H1 (cell line): Measurements from ENCODE around the gene PHACTR1. TPM values are rescaled to one million over a fixed set of nuclear protein-coding genes. Genes with fewer than 3 reads are reported as not detected.

Source experiments
- CTCF ChIA-PET: fragments of 300-600 bp; sonication (Branson Sonifier 250); formaldehyde crosslinking; loops from one replicate; lab custom pipeline; 2021; ENCODE audit not compliant: partially characterized antibody; lab: Charles Lee
- POLR2A ChIA-PET: fragments of 300-600 bp; sonication (Branson Sonifier 250); formaldehyde crosslinking; loops from one replicate; lab custom pipeline; 2021; ENCODE audit warnings: inconsistent platforms; ENCODE audit not compliant: partially characterized antibody; lab: Charles Lee
- DNase-seq, 2 experiments: peaks; one replicate each; pipeline versions ENCODE4 v3.0.0 to v3.0.0-alpha.2; 2010 to 2022; ENCODE audit warnings: low spot score in 2 of 2, low read depth in 1 of 2, mixed read lengths in 1 of 2
- FAIRE-seq: peaks from 2 replicates; lab custom pipeline; 2011; peaks lifted over from hg19 to GRCh38; lab: Jason Lieb, UNC
- H2AFZ ChIP-seq: 2 replicates; pipeline ENCODE4 v1.8.1; 2012; ENCODE audit warnings: low read length, inconsistent platforms
- H2AK5ac ChIP-seq: 2 replicates; pipeline ENCODE4 v1.6.1; 2013; ENCODE audit warnings: low read depth, low read length
- H2BK120ac ChIP-seq: replicated peaks from 2 replicates; pipeline ENCODE3; 2013; ENCODE audit warnings: low read depth, low read length, inconsistent platforms
- H2BK12ac ChIP-seq: 2 replicates; pipeline ENCODE4 v1.6.1; 2013; ENCODE audit warnings: low read depth, low read length
- H2BK15ac ChIP-seq: 2 replicates; pipeline ENCODE4 v1.6.1; 2013; ENCODE audit warnings: low read length
- H2BK20ac ChIP-seq: 2 replicates; pipeline ENCODE4 v1.6.1; 2013; ENCODE audit warnings: low read length
- H2BK5ac ChIP-seq: 2 replicates; pipeline ENCODE4 v1.6.1; 2013; ENCODE audit warnings: low read depth, low read length
- H3K14ac ChIP-seq: 2 replicates; pipeline ENCODE4 v1.6.1; 2013; ENCODE audit warnings: inconsistent platforms; ENCODE audit not compliant: insufficient read length
- H3K18ac ChIP-seq: 2 replicates; pipeline ENCODE4 v1.6.1; 2013; ENCODE audit warnings: low read length; ENCODE audit errors: extremely low read depth
- H3K23ac ChIP-seq: 2 replicates; pipeline ENCODE4 v1.6.1; 2013; ENCODE audit warnings: inconsistent platforms; ENCODE audit not compliant: insufficient read length
- H3K23me2 ChIP-seq: 2 replicates; pipeline ENCODE4 v1.6.1; 2013; ENCODE audit warnings: low read depth, low read length
- H3K27ac ChIP-seq: 2 replicates; pipeline ENCODE4 v1.6.1; 2011; ENCODE audit warnings: low read depth, low read length, inconsistent platforms
- H3K27me3 ChIP-seq, 4 experiments: replicated peaks in 1 of 4; 1 replicate in 1 of 4; 2 replicates in 3 of 4; pipeline versions ENCODE4 v1.6.1 to v1.8.1; 2011 to 2013; ENCODE audit warnings: low read length in 3 of 4, mild to moderate bottlenecking in 3 of 4, inconsistent platforms in 2 of 4, mixed read lengths in 2 of 4, moderate library complexity in 1 of 4; ENCODE audit not compliant: control insufficient read depth in 3 of 4, insufficient read depth in 3 of 4; ENCODE audit errors: extremely low read depth in 1 of 4
- H3K36me3 ChIP-seq, 4 experiments: 2 replicates each; pipeline versions ENCODE4 v1.6.1 to v1.8.1; 2011 to 2013; ENCODE audit warnings: mild to moderate bottlenecking in 4 of 4, low read length in 3 of 4, moderate library complexity in 2 of 4, control low read depth in 1 of 4, inconsistent platforms in 1 of 4; ENCODE audit not compliant: insufficient read depth in 4 of 4, control insufficient read depth in 2 of 4
- H3K4ac ChIP-seq: replicated peaks from 2 replicates; pipeline ENCODE3; 2013; ENCODE audit warnings: low read length, low read depth, mixed read lengths, inconsistent platforms; ENCODE audit not compliant: insufficient read length
- H3K4me1 ChIP-seq, 4 experiments: replicated peaks in 1 of 4; 1 replicate in 1 of 4; 2 replicates in 3 of 4; pipeline versions ENCODE4 v1.6.1 to v1.8.1; 2011 to 2013; ENCODE audit warnings: low read length in 3 of 4, inconsistent platforms in 2 of 4, mixed read lengths in 1 of 4; ENCODE audit not compliant: insufficient read depth in 4 of 4, control insufficient read depth in 3 of 4
- H3K4me2 ChIP-seq, 2 experiments: 2 replicates each; pipeline versions ENCODE4 v1.6.1 to v1.8.1; 2011 to 2013; ENCODE audit warnings: low read depth in 2 of 2, low read length in 2 of 2, control low read depth in 1 of 2, inconsistent platforms in 1 of 2, mild to moderate bottlenecking in 1 of 2; ENCODE audit not compliant: insufficient read depth in 1 of 2
- H3K4me3 ChIP-seq, 4 experiments: fragments of 200-600, 300-600 bp in 1 of 4; sonication (generic), shearing (Covaris generic), sonication (Bioruptor Twin) in 1 of 4; 2 replicates each; pipeline versions ENCODE4 v1.5.1 to v1.8.1; 2011 to 2016; ENCODE audit warnings: low read length in 4 of 4, low read depth in 3 of 4, control low read depth in 2 of 4, inconsistent platforms in 2 of 4, mild to moderate bottlenecking in 2 of 4, mixed read lengths in 1 of 4, moderate library complexity in 1 of 4; ENCODE audit not compliant: insufficient read depth in 2 of 4; ENCODE audit errors: extremely low read depth in 1 of 4
- H3K56ac ChIP-seq: replicated peaks from 2 replicates; pipeline ENCODE3; 2013; ENCODE audit warnings: low read depth, mild to moderate bottlenecking, mixed read lengths, low read length, inconsistent platforms; ENCODE audit not compliant: insufficient read length
- H3K79me1 ChIP-seq: 2 replicates; pipeline ENCODE4 v1.6.1; 2013; ENCODE audit warnings: low read depth, low read length, control low read depth
- H3K79me2 ChIP-seq, 2 experiments: 2 replicates each; pipeline versions ENCODE4 v1.6.1 to v1.8.1; 2012 to 2013; ENCODE audit warnings: low read length in 2 of 2, mild to moderate bottlenecking in 2 of 2, inconsistent platforms in 1 of 2; ENCODE audit not compliant: insufficient read depth in 2 of 2, control insufficient read depth in 1 of 2
- H3K9ac ChIP-seq, 4 experiments: replicated peaks in 1 of 4; 1 replicate in 1 of 4; 2 replicates in 3 of 4; pipeline versions ENCODE4 v1.6.1 to v1.8.1; 2011 to 2013; ENCODE audit warnings: low read depth in 3 of 4, low read length in 3 of 4, control low read depth in 2 of 4, mild to moderate bottlenecking in 2 of 4, moderate library complexity in 2 of 4, inconsistent platforms in 1 of 4; ENCODE audit errors: extremely low read depth in 1 of 4
- H3K9me3 ChIP-seq, 2 experiments: 2 replicates each; pipeline versions ENCODE4 v1.6.1 to v1.8.1; 2012 to 2013; ENCODE audit warnings: mild to moderate bottlenecking in 2 of 2, moderate library complexity in 2 of 2, control low read depth in 1 of 2, inconsistent platforms in 1 of 2, low read depth in 1 of 2, low read length in 1 of 2, mixed read lengths in 1 of 2; ENCODE audit not compliant: insufficient read depth in 2 of 2
- H4K20me1 ChIP-seq, 2 experiments: replicated peaks in 1 of 2; 2 replicates each; pipeline versions ENCODE3 to v1.8.1; 2011 to 2013; ENCODE audit warnings: inconsistent platforms in 2 of 2, low read length in 2 of 2, mild to moderate bottlenecking in 1 of 2; ENCODE audit not compliant: insufficient read depth in 2 of 2, control insufficient read depth in 1 of 2
- H4K5ac ChIP-seq: 2 replicates; pipeline ENCODE4 v1.6.1; 2013; ENCODE audit warnings: low read length, low read depth, mixed read lengths, inconsistent platforms; ENCODE audit not compliant: insufficient read length
- H4K8ac ChIP-seq: 2 replicates; pipeline ENCODE4 v1.8.0; 2013; ENCODE audit warnings: mild to moderate bottlenecking, moderate library complexity, low read length, inconsistent platforms; ENCODE audit not compliant: insufficient read depth; ENCODE audit errors: extremely low read depth
- H4K91ac ChIP-seq: replicated peaks from 2 replicates; pipeline ENCODE3; 2013; ENCODE audit warnings: low read length, mixed read lengths, inconsistent platforms; ENCODE audit not compliant: insufficient read length
- JUND ChIP-seq: IDR thresholded peaks from 2 replicates; pipeline ENCODE4 v1.6.1; 2011; ENCODE audit warnings: mild to moderate bottlenecking, improper control_type of control experiment, low read length
- KDM5A ChIP-seq: fragments of 200-600 bp; IDR thresholded peaks from 2 replicates; pipeline ENCODE4 v1.7.1; 2012; ENCODE audit warnings: mild to moderate bottlenecking, low read length, inconsistent platforms, mixed read lengths
- MAFK ChIP-seq: IDR thresholded peaks from 2 replicates; pipeline ENCODE4 v1.6.1; 2012; ENCODE audit warnings: low read depth, mild to moderate bottlenecking, improper control_type of control experiment, low read length
- MAX ChIP-seq: IDR thresholded peaks from 2 replicates; pipeline ENCODE4 v1.6.1; 2012; ENCODE audit warnings: inconsistent platforms
- NRF1 ChIP-seq: IDR thresholded peaks from 2 replicates; pipeline ENCODE4 v1.6.1; 2011; ENCODE audit warnings: mild to moderate bottlenecking, low read depth, low read length, improper control_type of control experiment
- POLR2A ChIP-seq, 2 experiments: IDR thresholded peaks; 1 replicate in 1 of 2; 2 replicates in 1 of 2; pipeline ENCODE4 v1.6.1; 2011; ENCODE audit warnings: low read depth in 2 of 2, low read length in 2 of 2, mild to moderate bottlenecking in 2 of 2; ENCODE audit errors: control extremely low read depth in 1 of 2
- SP2 ChIP-seq: IDR thresholded peaks from 2 replicates; pipeline ENCODE4 v1.6.1; 2012; ENCODE audit warnings: mild to moderate bottlenecking, low read length, inconsistent platforms
- TEAD4 ChIP-seq: IDR thresholded peaks from 2 replicates; pipeline ENCODE4 v1.6.1; 2012; ENCODE audit warnings: low read depth, low read length, inconsistent platforms, mixed read lengths
- WGBS, 2 experiments: shearing (Covaris generic) in 1 of 2; methylation state at CpG; one replicate each; pipeline versions ENCODE4 v1.1.6 to v1.1.7; 2013 to 2015; ENCODE audit warnings: low lambda C conversion rate in 2 of 2, mixed read lengths in 2 of 2, inconsistent platforms in 1 of 2, low coverage in 1 of 2, missing lambda C conversion rate in 1 of 2; ENCODE audit not compliant: insufficient replicate concordance in 2 of 2, insufficient coverage in 1 of 2, insufficient read length in 1 of 2; ENCODE audit errors: extremely low coverage in 1 of 2, missing lambda C conversion rate in 1 of 2; 5-methylcytosine and 5-hydroxymethylcytosine counted together
- polyA plus RNA-seq, 7 experiments: library from polyadenylated mRNA; depleted of rRNA in 3 of 7; stranded (reverse) in 5 of 7; unstranded in 2 of 7; fragments of >200 nt in 5 of 7; fragments of 200-250 nt in 2 of 7; gene quantifications; 1 replicate in 5 of 7; 2 replicates in 1 of 7; 4 replicates in 1 of 7; pipeline versions ENCODE4 v1.2.1 to v1.2.3, GENCODE V29; 2011 to 2013; ENCODE audit warnings: missing spikeins in 2 of 7, mixed read lengths in 2 of 7
- total RNA-seq: library from RNA; stranded (reverse); fragmentation: NEBNext Ultra II Directional; extraction: Animal tissue kit (Norgen Biotek cat#: 25700); gene quantifications from 2 replicates; pipeline ENCODE4 v1.2.1, GENCODE V29; 2021

Gene PHACTR1
- total and polyA plus RNA-seq, 2 of the 8 experiments (the other 6 are each of a cell fraction or from before 2014, with no cell fraction given) = 3.9 to 17.1 TPM

- H3K4me2 ChIP-seq = no peak overlapping the region
- no peak for TF ChIP-seq KDM5A
- TF ChIP-seq SP2 = no peak
- no peak for TF ChIP-seq JUND
- TF ChIP-seq MAFK = no peak
- TF ChIP-seq NRF1 = no peak
- TF ChIP-seq POLR2A (IDR thresholded peaks at IDR 0.05; ENCODE audit: control extremely low read depth in 1 of 2, low read depth in 2 of 2, low read length in 2 of 2) = no peak
- no peak for TF ChIP-seq MAX
- no peak for TF ChIP-seq TEAD4
These were observed 247.0 kb downstream of the PHACTR1 start for GRCh38 chr6:12963567-12963966.

More at GRCh38 chr6:12963567-12963966, 247.0 kb downstream of the PHACTR1 start:
- peaks cover 4 to 5% of the 10 kb centered on the region in 2 experiments for H4K20me1 ChIP-seq
- H3K4me1 ChIP-seq = no peaks in the 10 kb centered on the region; a peak in 2 of 7 replicates
- no peak overlapping the region for H3K4ac ChIP-seq
- H3K27me3 ChIP-seq = peaks cover 7 to 25% (median 25%) of the 10 kb centered on the region in 4 experiments
- H3K23ac ChIP-seq = no peak overlapping the region
- H3K14ac ChIP-seq = no peak overlapping the region
- WGBS, 2 experiments = 88% methylated on average over 4 of the region's 4 CpGs; no CpG with 5 or more reads in 1 of the 2 experiments
- no peak overlapping the region for H3K4me3 ChIP-seq
- no peak overlapping the region for H2BK12ac ChIP-seq
- no peak overlapping the region for H2BK20ac ChIP-seq
- no peaks in the 10 kb centered on the region for H3K36me3 ChIP-seq
- no peak overlapping the region for H4K91ac ChIP-seq
- H3K9ac ChIP-seq = no peak overlapping the region
- H3K23me2 ChIP-seq = no peaks in the 10 kb centered on the region; the same call in 1 of the 2 replicates
- DNase-seq = no peak
- no peak for FAIRE-seq
- H4K5ac ChIP-seq = no peak overlapping the region
- no peaks in the 10 kb centered on the region for H3K79me2 ChIP-seq
- H4K8ac ChIP-seq = no peak overlapping the region
- no peak overlapping the region for H2BK5ac ChIP-seq
- no peak overlapping the region for H3K56ac ChIP-seq
- H3K79me1 ChIP-seq = no peaks in the 10 kb centered on the region
- ChIA-PET POLR2A (no interaction called here), CTCF (interaction anchor here (0.6 to 1.7 kb wide), 3 partner anchors 11 to 78 kb away, joined by 3 to 5 read pairs (median 3); no protein-coding TSS in a partner anchor)
- no peak overlapping the region for H2AK5ac ChIP-seq
- no peak overlapping the region for H3K18ac ChIP-seq
- H2BK120ac ChIP-seq = no peak overlapping the region
- no peak overlapping the region for H2AFZ ChIP-seq
- no peak overlapping the region for H3K27ac ChIP-seq
- H2BK15ac ChIP-seq = no peak overlapping the region
- H3K9me3 ChIP-seq = no peaks in the 10 kb centered on the region
